ENCODE measurements around the gene PLEKHM2.
"Not testable (repeated sequence)": the region's sequence is repeated elsewhere in the genome, so short reads cannot be mapped to it uniquely, and the experiment has no call there.

Gene PLEKHM2

DNA sequence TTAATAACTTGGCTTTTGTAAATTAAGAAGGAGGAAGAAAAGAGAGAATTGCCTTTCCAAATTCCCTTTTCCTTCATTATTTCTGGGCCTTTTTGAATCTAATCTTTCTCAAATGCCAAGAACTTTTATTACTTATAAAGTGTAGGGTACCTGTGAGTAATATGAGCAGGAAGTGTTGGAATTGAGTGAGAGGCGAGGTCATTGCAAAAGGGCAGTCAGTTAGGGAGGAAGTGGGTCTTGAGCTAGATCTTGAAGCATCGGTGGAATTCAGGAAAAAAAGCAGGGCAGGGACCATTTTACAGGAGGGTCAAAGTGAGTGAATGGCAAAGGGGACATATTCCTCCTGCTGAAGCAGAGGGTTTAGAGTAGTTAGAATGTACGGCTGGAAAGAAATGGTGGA, 43.5 kb upstream of the PLEKHM2 start:
- Histone ChIP-seq H3K36me3 (peaks cover 23 to 95% (median 75%) of the 10 kb centered on the region in 3 donors), H3K27ac (no peak overlapping the region), H3K9me3 (no peaks in the 10 kb centered on the region), H3K27me3 (no peaks in the 10 kb centered on the region), H3K4me3 (no peak overlapping the region), H3K4me1 (no peaks in the 10 kb centered on the region)
- DNase-seq: no peak
- TF ChIP-seq, protein P1, sequence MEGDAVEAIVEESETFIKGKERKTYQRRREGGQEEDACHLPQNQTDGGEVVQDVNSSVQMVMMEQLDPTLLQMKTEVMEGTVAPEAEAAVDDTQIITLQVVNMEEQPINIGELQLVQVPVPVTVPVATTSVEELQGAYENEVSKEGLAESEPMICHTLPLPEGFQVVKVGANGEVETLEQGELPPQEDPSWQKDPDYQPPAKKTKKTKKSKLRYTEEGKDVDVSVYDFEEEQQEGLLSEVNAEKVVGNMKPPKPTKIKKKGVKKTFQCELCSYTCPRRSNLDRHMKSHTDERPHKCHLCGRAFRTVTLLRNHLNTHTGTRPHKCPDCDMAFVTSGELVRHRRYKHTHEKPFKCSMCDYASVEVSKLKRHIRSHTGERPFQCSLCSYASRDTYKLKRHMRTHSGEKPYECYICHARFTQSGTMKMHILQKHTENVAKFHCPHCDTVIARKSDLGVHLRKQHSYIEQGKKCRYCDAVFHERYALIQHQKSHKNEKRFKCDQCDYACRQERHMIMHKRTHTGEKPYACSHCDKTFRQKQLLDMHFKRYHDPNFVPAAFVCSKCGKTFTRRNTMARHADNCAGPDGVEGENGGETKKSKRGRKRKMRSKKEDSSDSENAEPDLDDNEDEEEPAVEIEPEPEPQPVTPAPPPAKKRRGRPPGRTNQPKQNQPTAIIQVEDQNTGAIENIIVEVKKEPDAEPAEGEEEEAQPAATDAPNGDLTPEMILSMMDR (IDR thresholded peaks at IDR 0.05): no peak
- intact Hi-C loops (cut with DNase I; ENCODE audit: low total_unique reads): no loop called here

DNA sequence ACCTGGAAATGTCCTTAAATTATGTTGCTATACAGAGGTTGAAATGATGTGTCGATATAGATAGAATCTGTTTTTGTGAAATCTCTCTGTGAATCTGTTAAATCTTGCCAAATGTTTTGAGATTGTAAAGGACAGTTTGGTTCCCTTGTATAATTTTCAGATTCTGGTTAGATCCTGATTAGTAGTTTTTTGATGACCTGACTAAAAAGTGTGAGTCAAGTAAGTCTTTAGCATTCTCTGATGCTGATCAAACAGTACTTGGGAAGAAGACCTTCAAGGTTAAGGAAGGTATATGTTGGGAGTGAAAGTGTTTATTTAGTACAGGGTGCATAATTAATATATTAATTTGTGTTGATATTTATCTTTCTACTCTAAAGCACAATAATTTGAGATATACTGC, 34.2 kb upstream of the PLEKHM2 start:
- no peaks in the 10 kb centered on the region for H3K27me3 ChIP-seq
- no peaks in the 10 kb centered on the region for H3K4me1 ChIP-seq
- H3K4me3 ChIP-seq: no peak overlapping the region
- intact Hi-C loops (cut with DNase I; ENCODE audit: low total_unique reads): no loop called here
- DNase-seq: no peak
- peaks cover 42 to 74% (median 54%) of the 10 kb centered on the region in 3 donors for H3K36me3 ChIP-seq
- TF ChIP-seq, protein P1 (IDR thresholded peaks at IDR 0.05): no peak
- no peaks in the 10 kb centered on the region for H3K9me3 ChIP-seq
- no peak overlapping the region for H3K27ac ChIP-seq

DNA sequence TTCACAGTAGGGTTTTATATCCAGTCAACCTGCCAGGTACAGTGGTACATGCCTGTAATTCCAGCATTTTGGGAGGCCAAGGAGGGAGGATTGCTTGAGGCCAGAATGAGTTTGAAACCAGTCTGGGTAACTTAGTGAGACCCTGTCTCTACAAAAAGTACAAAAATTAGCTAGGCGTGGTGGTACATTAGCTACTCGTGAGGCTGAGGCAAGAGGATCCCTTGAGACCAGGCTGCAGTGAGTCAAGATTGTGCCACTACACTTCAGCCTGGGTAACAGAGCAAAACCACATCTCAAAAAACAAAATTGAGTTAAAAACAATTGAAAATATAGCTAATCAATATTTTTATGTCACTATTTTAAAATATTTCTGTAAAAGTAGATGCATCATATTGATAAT, 33.7 kb upstream of the PLEKHM2 start:
- H3K36me3 ChIP-seq: peaks cover 42 to 73% (median 50%) of the 10 kb centered on the region in 3 donors
- intact Hi-C loops (cut with DNase I; ENCODE audit: low total_unique reads): no loop called here

DNA sequence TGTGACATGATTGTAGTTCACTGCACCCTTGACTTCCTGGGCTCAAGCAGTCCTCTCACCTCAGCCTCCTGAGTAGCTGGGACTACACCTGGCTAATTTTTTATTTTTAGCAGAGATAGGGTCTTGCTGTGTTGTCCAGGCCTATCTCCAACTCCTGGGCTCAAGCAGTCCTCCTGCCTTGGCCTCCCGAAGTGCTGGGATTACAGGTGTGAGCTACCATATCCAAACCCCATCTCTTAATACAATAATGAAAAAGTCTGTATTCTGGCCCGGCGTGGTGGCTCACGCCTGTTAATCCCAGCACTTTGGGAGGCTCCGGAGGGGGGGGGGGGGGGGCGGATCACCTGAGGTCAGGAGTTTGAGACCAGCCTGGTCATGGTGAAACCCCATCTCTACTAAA, 32.0 kb upstream of the PLEKHM2 start:
- H3K4me1 ChIP-seq; H3K9me3 ChIP-seq; DNase-seq; intact Hi-C loops (cut with DNase I; ENCODE audit: low total_unique reads); H3K27ac ChIP-seq; H3K4me3 ChIP-seq; H3K27me3 ChIP-seq: not testable (repeated sequence)
- H3K36me3 ChIP-seq: peaks cover 46 to 77% (median 49%) of the 10 kb centered on the region in 3 donors

More for the DNA sequence above, 33.7 kb upstream of the PLEKHM2 start:
- H3K9me3 ChIP-seq: no peaks in the 10 kb centered on the region
- DNase-seq: no peak
- H3K27me3 ChIP-seq: no peaks in the 10 kb centered on the region
- H3K27ac ChIP-seq: no peak overlapping the region
- no peaks in the 10 kb centered on the region for H3K4me1 ChIP-seq
- TF ChIP-seq, protein P1 (IDR thresholded peaks at IDR 0.05): no peak
- no peak overlapping the region for H3K4me3 ChIP-seq

DNA sequence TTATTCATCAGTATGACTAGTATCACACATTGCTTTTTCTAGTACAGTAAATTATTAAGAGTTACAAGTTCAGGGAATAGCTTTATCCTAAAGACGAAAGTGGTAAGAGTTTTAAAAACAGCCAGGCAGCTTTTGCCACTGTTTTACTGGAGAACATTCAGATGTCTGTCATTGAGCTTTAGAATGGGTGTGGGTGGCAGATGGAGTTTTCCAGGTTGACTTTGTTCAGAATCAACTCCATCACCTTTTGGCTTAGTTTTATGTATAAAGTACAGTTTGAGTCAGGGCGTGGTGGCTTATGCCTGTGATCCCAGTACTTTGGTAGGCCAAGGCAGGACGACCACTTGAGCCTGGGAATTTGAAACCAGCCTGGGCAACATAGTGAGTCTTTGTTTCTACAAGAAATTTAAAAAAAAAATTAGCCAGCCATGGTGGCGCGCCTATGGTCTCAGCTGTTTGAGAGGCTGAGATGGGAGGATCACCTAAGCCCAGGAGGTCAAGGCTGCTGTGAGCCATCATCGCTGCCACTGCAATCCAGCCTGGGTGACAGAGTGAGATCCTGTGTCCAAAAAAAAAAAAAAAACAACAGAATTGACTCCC, 29.9 kb upstream of the PLEKHM2 start:
- no peaks in the 10 kb centered on the region for H3K27me3 ChIP-seq
- H3K9me3 ChIP-seq: no peaks in the 10 kb centered on the region
- intact Hi-C loops (cut with DNase I; ENCODE audit: low total_unique reads): no loop called here
- DNase-seq: no peak
- H3K4me1 ChIP-seq: no peaks in the 10 kb centered on the region
- peaks cover 50 to 85% (median 50%) of the 10 kb centered on the region in 3 donors for H3K36me3 ChIP-seq
- TF ChIP-seq, protein P1 (IDR thresholded peaks at IDR 0.05): no peak
- H3K27ac ChIP-seq: no peak overlapping the region
- no peak overlapping the region for H3K4me3 ChIP-seq

DNA sequence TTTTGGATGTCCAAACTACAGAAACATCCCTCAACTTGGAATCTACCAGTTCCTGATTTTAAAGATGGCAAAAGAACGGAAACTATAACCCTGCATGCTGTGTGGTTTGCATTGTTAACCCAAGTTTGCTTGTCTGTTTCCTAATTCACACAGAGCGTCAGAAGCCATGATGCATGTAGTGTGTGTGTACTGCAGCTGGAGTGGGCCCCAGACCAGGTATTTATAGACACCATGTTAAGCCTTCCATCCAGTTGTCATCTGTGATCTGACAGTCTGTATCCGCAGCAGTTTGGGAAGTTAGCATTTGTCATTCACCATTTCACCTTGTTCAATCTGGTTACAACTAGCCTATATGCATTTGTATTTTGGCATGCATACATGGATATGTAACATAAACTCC, 27.7 kb upstream of the PLEKHM2 start:
- H3K36me3 ChIP-seq: peaks cover 51 to 85% (median 53%) of the 10 kb centered on the region in 3 donors
- no peak overlapping the region for H3K27ac ChIP-seq
- intact Hi-C loops (cut with DNase I; ENCODE audit: low total_unique reads): no loop called here
- H3K9me3 ChIP-seq: no peaks in the 10 kb centered on the region
- H3K4me3 ChIP-seq: no peak overlapping the region
- no peaks in the 10 kb centered on the region for H3K4me1 ChIP-seq
- H3K27me3 ChIP-seq: no peaks in the 10 kb centered on the region
- no peak for DNase-seq
- TF ChIP-seq, protein P1 (IDR thresholded peaks at IDR 0.05): no peak
